Mammary microvascular endothelial cell (primary cell): ENCODE measurements around the gene UNK. TPM values are rescaled to one million over a fixed set of nuclear protein-coding genes. Genes with fewer than 3 reads are reported as not detected.

Source experiments
- total RNA-seq: library from RNA; depleted of rRNA; stranded (reverse); fragments of >200 nt; gene quantifications from 2 replicates; pipeline ENCODE4 v1.2.3, GENCODE V29; 2015

The UNK gene, protein sequence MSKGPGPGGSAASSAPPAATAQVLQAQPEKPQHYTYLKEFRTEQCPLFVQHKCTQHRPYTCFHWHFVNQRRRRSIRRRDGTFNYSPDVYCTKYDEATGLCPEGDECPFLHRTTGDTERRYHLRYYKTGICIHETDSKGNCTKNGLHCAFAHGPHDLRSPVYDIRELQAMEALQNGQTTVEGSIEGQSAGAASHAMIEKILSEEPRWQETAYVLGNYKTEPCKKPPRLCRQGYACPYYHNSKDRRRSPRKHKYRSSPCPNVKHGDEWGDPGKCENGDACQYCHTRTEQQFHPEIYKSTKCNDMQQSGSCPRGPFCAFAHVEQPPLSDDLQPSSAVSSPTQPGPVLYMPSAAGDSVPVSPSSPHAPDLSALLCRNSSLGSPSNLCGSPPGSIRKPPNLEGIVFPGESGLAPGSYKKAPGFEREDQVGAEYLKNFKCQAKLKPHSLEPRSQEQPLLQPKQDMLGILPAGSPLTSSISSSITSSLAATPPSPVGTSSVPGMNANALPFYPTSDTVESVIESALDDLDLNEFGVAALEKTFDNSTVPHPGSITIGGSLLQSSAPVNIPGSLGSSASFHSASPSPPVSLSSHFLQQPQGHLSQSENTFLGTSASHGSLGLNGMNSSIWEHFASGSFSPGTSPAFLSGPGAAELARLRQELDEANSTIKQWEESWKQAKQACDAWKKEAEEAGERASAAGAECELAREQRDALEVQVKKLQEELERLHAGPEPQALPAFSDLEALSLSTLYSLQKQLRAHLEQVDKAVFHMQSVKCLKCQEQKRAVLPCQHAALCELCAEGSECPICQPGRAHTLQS
- 15.8 and 24.3 TPM in 2 replicates for total RNA-seq

DNA sequence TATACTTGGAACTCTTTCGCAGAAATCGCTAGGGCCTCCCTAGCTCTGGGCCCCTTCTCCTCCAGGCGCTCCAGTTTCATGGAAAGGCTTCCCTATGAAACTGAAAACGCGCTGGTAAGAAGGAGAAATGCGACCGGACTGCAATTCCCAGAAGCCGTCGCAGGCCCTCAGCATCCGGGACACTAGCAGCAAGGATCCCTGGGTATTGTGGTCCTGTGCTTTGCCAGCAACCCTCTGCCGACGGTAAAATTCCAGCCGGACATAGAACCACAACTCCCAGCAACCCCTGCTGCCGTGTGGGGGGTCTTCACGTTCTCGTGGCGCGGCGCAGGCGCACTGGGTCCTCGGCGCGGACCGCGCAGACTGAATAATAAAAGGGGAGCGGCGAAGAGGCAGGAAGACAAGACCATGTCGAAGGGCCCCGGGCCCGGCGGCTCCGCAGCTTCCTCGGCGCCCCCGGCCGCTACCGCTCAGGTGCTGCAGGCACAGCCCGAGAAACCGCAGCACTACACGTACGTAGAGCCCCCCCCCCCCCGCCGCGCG, at the start of gene UNK:
Gene UNK (plus strand): TSS at position 334 of the 543 bp plus-strand sequence. CDS start 75 bp downstream, at position 409.

GRCh38 chr17:75764711-75765421, 19.7 kb upstream of the UNK start, which contains the start of gene GALK1:
GALK1 (minus strand) TSS chr17:75765192; CDS start chr17:75765136, 56 bp downstream.

GRCh38 chr17:75843577-75844529, 59.2 kb downstream of the UNK start, which contains the start of gene UNC13D:
UNC13D (minus strand) TSS chr17:75844404; CDS start chr17:75844337, 67 bp downstream.

GRCh38 chr17:75855310-75856061, 70.9 kb downstream of the UNK start, which contains the start of gene WBP2:
WBP2 (minus strand) TSS chr17:75855335; CDS start chr17:75855297, 38 bp downstream.

Other genes with a start within 250 kb of the UNK start
- gene MYO15B, start 197.0 kb upstream of the UNK start, total RNA-seq, result 1.7 and 5.1 TPM in 2 replicates
- not detected in 2 replicates for gene SMIM5, start 151.4 kb upstream of the UNK start, total RNA-seq
- gene RECQL5, start 117.7 kb upstream of the UNK start, total RNA-seq, result 9.9 and 11.3 TPM in 2 replicates
- 71.9 and 72.0 TPM in 2 replicates for gene SAP30BP, start 117.5 kb upstream of the UNK start, total RNA-seq
- gene ITGB4, start 63.3 kb upstream of the UNK start, total RNA-seq, result 2.5 and 4.6 TPM in 2 replicates
- 48.8 and 52.0 TPM in 2 replicates for gene GALK1, start 19.6 kb upstream of the UNK start, total RNA-seq
- 1.2 and 1.8 TPM in 2 replicates for gene UNC13D, start 59.6 kb downstream of the UNK start, total RNA-seq
- 59.4 and 61.8 TPM in 2 replicates for gene WBP2, start 70.5 kb downstream of the UNK start, total RNA-seq
- gene TRIM47, start 93.8 kb downstream of the UNK start, total RNA-seq, result 62.8 and 64.3 TPM in 2 replicates
- 30.6 and 32.7 TPM in 2 replicates for gene TRIM65, start 112.1 kb downstream of the UNK start, total RNA-seq
- 31.1 and 31.8 TPM in 2 replicates for gene MRPL38, start 120.1 kb downstream of the UNK start, total RNA-seq
- gene FBF1, start 156.2 kb downstream of the UNK start, total RNA-seq, result 3.5 and 3.8 TPM in 2 replicates
- gene ACOX1, start 194.4 kb downstream of the UNK start, total RNA-seq, result 28.8 and 34.1 TPM in 2 replicates
- gene TEN1, start 194.4 kb downstream of the UNK start, total RNA-seq, result 13.9 and 23.3 TPM in 2 replicates
- gene CDK3, start 216.0 kb downstream of the UNK start, total RNA-seq, result 1.3 and 3.1 TPM in 2 replicates
- gene EVPL, start 242.5 kb downstream of the UNK start, total RNA-seq, result 0.05 TPM in 1 of 2 replicates, not detected in the other